ENCODE measurements around the gene ZNRF4.

Gene ZNRF4

GRCh38 chr19:5423567-5424125, 31.6 kb upstream of the ZNRF4 start:
- H3K4me3 ChIP-seq, result no peak overlapping the region
- TF ChIP-seq, protein P1, sequence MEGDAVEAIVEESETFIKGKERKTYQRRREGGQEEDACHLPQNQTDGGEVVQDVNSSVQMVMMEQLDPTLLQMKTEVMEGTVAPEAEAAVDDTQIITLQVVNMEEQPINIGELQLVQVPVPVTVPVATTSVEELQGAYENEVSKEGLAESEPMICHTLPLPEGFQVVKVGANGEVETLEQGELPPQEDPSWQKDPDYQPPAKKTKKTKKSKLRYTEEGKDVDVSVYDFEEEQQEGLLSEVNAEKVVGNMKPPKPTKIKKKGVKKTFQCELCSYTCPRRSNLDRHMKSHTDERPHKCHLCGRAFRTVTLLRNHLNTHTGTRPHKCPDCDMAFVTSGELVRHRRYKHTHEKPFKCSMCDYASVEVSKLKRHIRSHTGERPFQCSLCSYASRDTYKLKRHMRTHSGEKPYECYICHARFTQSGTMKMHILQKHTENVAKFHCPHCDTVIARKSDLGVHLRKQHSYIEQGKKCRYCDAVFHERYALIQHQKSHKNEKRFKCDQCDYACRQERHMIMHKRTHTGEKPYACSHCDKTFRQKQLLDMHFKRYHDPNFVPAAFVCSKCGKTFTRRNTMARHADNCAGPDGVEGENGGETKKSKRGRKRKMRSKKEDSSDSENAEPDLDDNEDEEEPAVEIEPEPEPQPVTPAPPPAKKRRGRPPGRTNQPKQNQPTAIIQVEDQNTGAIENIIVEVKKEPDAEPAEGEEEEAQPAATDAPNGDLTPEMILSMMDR (IDR thresholded peaks at IDR 0.05), result no peak

DNA sequence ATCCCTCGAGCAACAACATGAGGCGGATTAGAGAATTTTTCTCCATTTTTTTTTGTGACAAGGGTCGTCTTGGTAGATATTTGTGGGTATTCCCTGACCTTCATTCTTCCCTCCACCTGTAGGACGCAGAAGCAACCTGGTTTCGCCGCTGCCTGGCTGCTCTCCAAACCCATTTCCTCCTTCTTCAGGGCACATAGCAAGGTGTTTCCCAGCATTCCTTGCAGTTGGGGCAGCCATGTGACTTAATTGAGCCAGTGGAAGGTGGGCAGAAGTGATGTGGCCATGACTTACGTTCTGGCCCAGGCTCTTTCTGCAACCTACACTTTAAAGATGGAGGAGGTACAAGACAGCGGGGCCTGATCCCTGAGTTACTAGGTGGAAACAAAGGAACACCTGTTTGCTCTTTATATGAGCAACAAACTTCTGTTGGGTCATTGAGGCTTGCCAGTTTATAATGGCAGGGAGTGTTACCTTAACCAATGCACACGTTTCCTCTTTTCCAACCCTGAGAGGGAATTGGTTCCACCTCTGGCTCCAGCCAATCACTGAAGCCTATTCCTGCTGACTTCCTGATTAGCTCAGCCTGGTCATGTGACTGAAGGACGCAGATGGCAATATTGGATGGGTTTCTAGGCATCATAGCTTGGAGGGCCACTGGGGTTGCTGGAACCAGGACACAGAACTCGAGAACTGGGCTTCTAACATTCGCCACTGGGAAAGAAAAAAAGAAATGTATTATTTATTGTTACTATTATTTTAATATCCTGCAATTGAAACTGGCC, 30.8 kb upstream of the ZNRF4 start:
- Histone ChIP-seq H3K27ac (no peak overlapping the region), H3K4me3 (no peak overlapping the region)
- DNase-seq (ENCODE audit: low spot score), result no peak
- TF ChIP-seq, protein P1 (IDR thresholded peaks at IDR 0.05), result no peak

More at GRCh38 chr19:5423567-5424125, 31.6 kb upstream of the ZNRF4 start:
- DNase-seq (ENCODE audit: low spot score), result no peak
- no peak overlapping the region for H3K27ac ChIP-seq

GRCh38 chr19:5425260-5425659, 30.0 kb upstream of the ZNRF4 start:
- TF ChIP-seq, protein P1 (IDR thresholded peaks at IDR 0.05), result no peak
- DNase-seq (ENCODE audit: low spot score), result no peak
- no peak overlapping the region for H3K4me3 ChIP-seq
- no peak overlapping the region for H3K27ac ChIP-seq

DNA sequence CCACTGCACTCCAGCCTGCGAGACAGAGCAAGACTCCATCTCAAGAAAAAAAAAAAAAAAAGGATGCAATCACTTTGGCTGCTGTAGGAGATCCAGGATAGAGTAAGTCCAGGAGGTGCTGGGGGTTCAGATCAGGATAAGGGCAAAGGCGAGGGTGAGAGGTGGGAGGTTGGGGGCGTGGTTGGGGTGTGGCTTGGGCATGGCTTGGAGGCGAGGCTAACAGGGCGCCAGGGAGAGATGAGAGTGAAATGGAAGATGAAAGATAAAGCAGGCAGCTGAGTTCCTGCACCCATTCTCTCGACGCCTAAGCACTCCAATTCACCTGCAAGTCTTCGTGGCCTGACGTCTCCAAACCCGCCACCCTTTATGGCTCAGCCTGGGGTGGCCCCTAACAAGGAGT, 25.0 kb upstream of the ZNRF4 start:
- no peak for DNase-seq (ENCODE audit: low spot score)
- Histone ChIP-seq H3K27ac (no peak overlapping the region), H3K4me3 (no peak overlapping the region)
- TF ChIP-seq, protein P1 (IDR thresholded peaks at IDR 0.05), result no peak

DNA sequence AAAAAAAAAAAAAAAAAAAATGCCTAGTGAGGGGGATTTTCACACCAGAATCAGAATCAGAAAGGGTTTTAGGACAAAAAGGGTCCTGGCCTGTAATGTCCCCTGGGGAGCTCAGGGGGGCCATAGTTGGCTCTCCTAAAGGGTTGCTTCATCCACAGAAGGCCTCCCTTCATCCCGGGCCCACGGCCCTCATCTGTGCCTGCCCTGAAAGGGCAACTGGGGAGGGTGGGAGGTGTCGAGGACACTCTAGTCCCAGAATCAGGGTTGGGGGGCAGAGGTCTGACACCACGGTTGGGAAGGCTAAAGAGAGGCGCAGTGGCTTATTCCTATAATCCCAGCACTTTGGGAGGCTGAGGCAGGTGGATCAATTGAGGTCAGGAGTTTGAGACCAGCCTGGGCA, 22.5 kb upstream of the ZNRF4 start:
- no peak for DNase-seq (ENCODE audit: low spot score)
- TF ChIP-seq, protein P1 (IDR thresholded peaks at IDR 0.05), result no peak
- no peak overlapping the region for H3K27ac ChIP-seq
- H3K4me3 ChIP-seq, result no peak overlapping the region

GRCh38 chr19:5434351-5434917, 20.8 kb upstream of the ZNRF4 start:
- no peak for DNase-seq (ENCODE audit: low spot score)
- H3K4me3 ChIP-seq, result no peak overlapping the region
- no peak overlapping the region for H3K27ac ChIP-seq
- TF ChIP-seq, protein P1 (IDR thresholded peaks at IDR 0.05), result no peak
